CD14-positive monocyte (primary cell): ENCODE data around the gene RAX2. TPM values are rescaled to one million over a fixed set of nuclear protein-coding genes. Genes with fewer than 3 reads are reported as not detected.

Experiments
- DNase-seq, 3 donors: peaks; one replicate each; pipeline ENCODE4 v3.0.0-alpha.2; 2011 to 2022
- H2AFZ ChIP-seq: 2 replicates; pipeline ENCODE4 v1.6.0; 2012; ENCODE audit warnings: mild to moderate bottlenecking, low read depth, low read length, inconsistent platforms; ENCODE audit not compliant: insufficient read depth, poor library complexity, severe bottlenecking
- H3K27ac ChIP-seq, 2 donors: 1 replicate in 1 of 2; 2 replicates in 1 of 2; pipeline ENCODE4 v1.5.1; 2012 to 2013; ENCODE audit warnings: low read length in 2 of 2, control low read depth in 1 of 2, inconsistent platforms in 1 of 2, low read depth in 1 of 2, mild to moderate bottlenecking in 1 of 2
- H3K27me3 ChIP-seq, 2 donors: one replicate each; pipeline versions ENCODE4 v1.6.0 to v1.6.1; 2011 to 2013; ENCODE audit warnings: low read length in 2 of 2; ENCODE audit not compliant: control insufficient read depth in 2 of 2, insufficient read depth in 2 of 2
- H3K36me3 ChIP-seq, 2 donors: replicated peaks in 1 of 2; 1 replicate in 1 of 2; 2 replicates in 1 of 2; pipeline versions ENCODE4 v1.5.1 to v1.6.1; 2012 to 2013; ENCODE audit warnings: low read length in 2 of 2, control low read depth in 1 of 2, inconsistent platforms in 1 of 2, mild to moderate bottlenecking in 1 of 2; ENCODE audit not compliant: insufficient read depth in 2 of 2, control insufficient read depth in 1 of 2
- H3K4me1 ChIP-seq, 2 donors: 1 replicate in 1 of 2; 2 replicates in 1 of 2; pipeline versions ENCODE4 v1.5.1 to v1.6.1; 2012 to 2013; ENCODE audit warnings: low read length in 2 of 2, control low read depth in 1 of 2, inconsistent platforms in 1 of 2, mild to moderate bottlenecking in 1 of 2, moderate library complexity in 1 of 2; ENCODE audit not compliant: insufficient read depth in 2 of 2, control insufficient read depth in 1 of 2
- H3K4me2 ChIP-seq: replicated peaks from 2 replicates; pipeline ENCODE3; 2012; ENCODE audit warnings: low read length, moderate library complexity, mild to moderate bottlenecking; ENCODE audit not compliant: poor library complexity, severe bottlenecking; ENCODE audit errors: extremely low read depth
- H3K4me3 ChIP-seq, 3 experiments: fragments of 200-600 bp in 1 of 3; sonication (generic) in 1 of 3; replicated peaks in 1 of 3; 1 replicate in 2 of 3; 2 replicates in 1 of 3; pipeline ENCODE4 v1.5.1; 2011 to 2013; ENCODE audit warnings: low read length in 3 of 3, mild to moderate bottlenecking in 3 of 3, control low read depth in 2 of 3, low read depth in 2 of 3, inconsistent platforms in 1 of 3, moderate library complexity in 1 of 3
- H3K79me2 ChIP-seq: 2 replicates; pipeline ENCODE4 v1.6.0; 2012; ENCODE audit warnings: mild to moderate bottlenecking, control low read depth, inconsistent platforms, low read length, moderate library complexity; ENCODE audit not compliant: insufficient read depth
- H3K9ac ChIP-seq: 2 replicates; pipeline ENCODE4 v1.6.0; 2017; ENCODE audit warnings: low read length, mild to moderate bottlenecking; ENCODE audit not compliant: insufficient read depth, poor library complexity, severe bottlenecking
- H3K9me3 ChIP-seq, 2 donors: replicated peaks in 1 of 2; 1 replicate in 1 of 2; 2 replicates in 1 of 2; pipeline versions ENCODE4 v1.5.1 to v1.6.1; 2012 to 2013; ENCODE audit warnings: low read length in 2 of 2, control low read depth in 1 of 2; ENCODE audit not compliant: control insufficient read depth in 1 of 2, insufficient read depth in 1 of 2
- H4K20me1 ChIP-seq: 2 replicates; pipeline ENCODE4 v1.6.0; 2012; ENCODE audit warnings: mild to moderate bottlenecking, low read length, control low read depth, moderate library complexity; ENCODE audit not compliant: insufficient read depth
- H3K27ac Mint-ChIP-seq, 7 donors: one replicate each; pipeline ENCODE4 v1.8.0; 2020; ENCODE audit warnings: mild to moderate bottlenecking in 7 of 7, mixed read lengths in 7 of 7, moderate library complexity in 6 of 7, inconsistent platforms in 2 of 7
- H3K27me3 Mint-ChIP-seq, 3 donors: one replicate each; pipeline ENCODE4 v1.8.0; 2021 to 2022; ENCODE audit warnings: low read depth in 3 of 3, mild to moderate bottlenecking in 3 of 3, mixed read lengths in 3 of 3, moderate library complexity in 3 of 3, inconsistent platforms in 1 of 3
- H3K36me3 Mint-ChIP-seq, 2 donors: one replicate each; pipeline ENCODE4 v1.8.0; 2020; ENCODE audit warnings: mixed read lengths in 2 of 2, inconsistent platforms in 1 of 2, mild to moderate bottlenecking in 1 of 2
- H3K4me1 Mint-ChIP-seq: one replicate; pipeline ENCODE4 v1.8.0; 2020; ENCODE audit warnings: mild to moderate bottlenecking, mixed read lengths
- H3K4me3 Mint-ChIP-seq, 2 donors: one replicate each; pipeline ENCODE4 v1.8.0; 2020; ENCODE audit warnings: mild to moderate bottlenecking in 2 of 2, mixed read lengths in 2 of 2, moderate library complexity in 1 of 2
- H3K9me3 Mint-ChIP-seq, 7 donors: one replicate each; pipeline ENCODE4 v1.8.0; 2020 to 2022; ENCODE audit warnings: mixed read lengths in 7 of 7, mild to moderate bottlenecking in 6 of 7, moderate library complexity in 6 of 7, inconsistent platforms in 2 of 7
- CTCF ChIP-seq: fragments of 200-600 bp; IDR thresholded peaks from one replicate; pipeline ENCODE4 v1.8.0; 2022; ENCODE audit warnings: antibody characterized with exemption, mild to moderate bottlenecking
- WGBS: methylation state at CpG from one replicate; pipeline ENCODE4 v1.1.5; 2013; ENCODE audit warnings: missing lambda C conversion rate; ENCODE audit not compliant: insufficient coverage; 5-methylcytosine and 5-hydroxymethylcytosine counted together
- intact Hi-C, 2 donors: fragments of 100-400 bp; cut with micrococcal nuclease; formaldehyde crosslinking; loops; one replicate each; pipeline versions ENCODE4 v1.15.0 to v1.15.1; 2023
- polyA plus RNA-seq, 3 donors: library from polyadenylated mRNA; depleted of rRNA in 1 of 3; unstranded in 2 of 3; stranded (reverse) in 1 of 3; fragments of 300-500 nt in 2 of 3; fragments of >200 nt in 1 of 3; fragmentation: Illumina TruSeq in 2 of 3; gene quantifications; 1 replicate in 2 of 3; 2 replicates in 1 of 3; pipeline ENCODE4 v1.2.3, GENCODE V29; 2012 to 2021

Gene RAX2
- polyA plus RNA-seq, 3 donors, result not detected

GRCh38 chr19:3730457-3730958, 41.5 kb downstream of the RAX2 start:
- no peaks in the 10 kb centered on the region for H3K36me3 Mint-ChIP-seq
- WGBS, result 99% methylated on average over 31 of the region's 32 CpGs
- no peaks in the 10 kb centered on the region for H3K36me3 ChIP-seq

DNA sequence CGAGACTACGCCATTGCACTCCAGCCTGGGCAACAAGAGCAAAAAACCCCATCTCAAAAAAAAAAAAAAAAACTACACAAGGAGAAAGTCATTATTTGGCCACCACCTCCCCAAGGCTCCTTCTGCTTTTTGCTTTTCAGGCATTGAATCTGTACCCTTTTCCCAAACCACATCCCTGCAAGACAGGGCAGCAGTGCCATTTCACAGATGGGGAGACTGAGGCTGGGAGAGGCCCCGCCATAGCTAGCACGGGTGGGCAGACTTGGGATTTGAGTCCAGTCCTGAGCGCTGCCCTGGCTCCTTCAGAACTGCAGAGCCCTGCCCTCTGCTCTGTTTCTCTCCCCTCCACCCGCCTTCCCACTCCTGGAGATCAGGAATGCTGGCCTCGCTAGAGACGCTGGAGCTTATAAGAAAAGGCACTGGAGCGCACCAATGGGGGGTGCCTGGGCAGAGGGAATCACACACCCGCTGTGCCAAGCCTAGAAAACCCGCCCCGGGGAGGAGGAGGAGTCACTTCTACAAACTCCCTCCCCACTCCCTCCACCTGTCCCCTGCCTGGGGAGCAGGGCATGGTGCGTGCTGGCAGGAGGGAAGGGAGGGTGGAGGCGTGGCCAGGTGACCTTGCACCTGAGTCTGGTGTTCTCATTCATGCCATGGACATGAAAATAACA, 46.3 kb downstream of the RAX2 start:
- peaks cover 2 to 3% of the 10 kb centered on the region in 2 donors for H3K36me3 Mint-ChIP-seq
- Histone ChIP-seq H3K79me2 (no peaks in the 10 kb centered on the region), H3K4me2 (no peak overlapping the region), H4K20me1 (no peaks in the 10 kb centered on the region), H3K27me3 (peaks cover 19 to 30% of the 10 kb centered on the region in 2 donors), H3K9me3 (peaks cover 9 to 14% of the 10 kb centered on the region in 2 donors), H3K4me3 (no peak overlapping the region), H3K4me1 (peaks cover 5 to 10% of the 10 kb centered on the region in 2 donors), H3K27ac (no peak overlapping the region), H3K36me3 (no peaks in the 10 kb centered on the region), H3K9ac (no peak overlapping the region), H2AFZ (no peak overlapping the region)
- intact Hi-C loops, result no loop called here
- TF ChIP-seq CTCF, result no peak
- peaks cover 0 to 13% (median 10%) of the 10 kb centered on the region in 7 donors for H3K9me3 Mint-ChIP-seq
- peaks cover 3% of the 10 kb centered on the region for H3K4me1 Mint-ChIP-seq
- no peak overlapping the region for H3K4me3 Mint-ChIP-seq
- H3K27ac Mint-ChIP-seq, result no peak overlapping the region
- H3K27me3 Mint-ChIP-seq, result peaks cover 35 to 54% (median 35%) of the 10 kb centered on the region in 3 donors
- 57% methylated on average over 5 of the region's 14 CpGs for WGBS
- no peak for DNase-seq

More at GRCh38 chr19:3730457-3730958, 41.5 kb downstream of the RAX2 start:
- peaks cover 0 to 2% (median 0%) of the 10 kb centered on the region in 7 donors for H3K9me3 Mint-ChIP-seq
- Histone ChIP-seq H2AFZ (no peak overlapping the region), H3K9ac (no peak overlapping the region), H3K27me3 (no peaks in the 10 kb centered on the region), H3K9me3 (no peaks in the 10 kb centered on the region), H3K79me2 (no peaks in the 10 kb centered on the region), H4K20me1 (no peaks in the 10 kb centered on the region), H3K4me2 (no peak overlapping the region), H3K4me1 (no peaks in the 10 kb centered on the region), H3K27ac (no peak overlapping the region), H3K4me3 (no peak overlapping the region)
- H3K27me3 Mint-ChIP-seq, result peaks cover 4 to 12% (median 4%) of the 10 kb centered on the region in 3 donors
- intact Hi-C loops, result no loop called here
- no peak for DNase-seq
- no peak overlapping the region for H3K27ac Mint-ChIP-seq
- TF ChIP-seq CTCF, result no peak
- H3K4me3 Mint-ChIP-seq, result no peak overlapping the region
- no peaks in the 10 kb centered on the region for H3K4me1 Mint-ChIP-seq
